HEK293 (cell line): Measurements from ENCODE around the gene TRIM69.

Experiments used
- ZNF146 ChIP-seq: fragments of 450-650 bp; formaldehyde crosslinking; IDR thresholded peaks from 2 replicates; pipeline ENCODE4 v1.5.1; 2016; ENCODE audit warnings: missing biosample characterization, missing genetic modification characterization
- ZNF24 ChIP-seq: fragments of 450-650 bp; formaldehyde crosslinking; IDR thresholded peaks from 2 replicates; pipeline ENCODE4 v1.5.1; 2016; ENCODE audit warnings: missing biosample characterization, missing genetic modification characterization
- TF ChIP-seq, protein P1 (sequence below): fragments of 450-650 bp; formaldehyde crosslinking; IDR thresholded peaks from 2 replicates; pipeline ENCODE4 v1.5.1; 2016; ENCODE audit warnings: missing biosample characterization, missing genetic modification characterization
- TF ChIP-seq, protein P2 (sequence below): fragments of 450-650 bp; formaldehyde crosslinking; IDR thresholded peaks from 2 replicates; pipeline ENCODE4 v1.5.1; 2016; ENCODE audit warnings: missing biosample characterization, missing genetic modification characterization, low read depth
- TF ChIP-seq, protein P3 (sequence below): fragments of 450-650 bp; formaldehyde crosslinking; IDR thresholded peaks from 2 replicates; pipeline ENCODE4 v1.5.1; 2016; ENCODE audit warnings: missing biosample characterization, missing genetic modification characterization
- TF ChIP-seq, protein P4 (sequence below): sonication (generic); formaldehyde crosslinking; IDR thresholded peaks from 2 replicates; pipeline ENCODE4 v1.8.1; 2022; ENCODE audit warnings: mild to moderate bottlenecking, moderate library complexity, missing genetic modification reagents

DNA sequence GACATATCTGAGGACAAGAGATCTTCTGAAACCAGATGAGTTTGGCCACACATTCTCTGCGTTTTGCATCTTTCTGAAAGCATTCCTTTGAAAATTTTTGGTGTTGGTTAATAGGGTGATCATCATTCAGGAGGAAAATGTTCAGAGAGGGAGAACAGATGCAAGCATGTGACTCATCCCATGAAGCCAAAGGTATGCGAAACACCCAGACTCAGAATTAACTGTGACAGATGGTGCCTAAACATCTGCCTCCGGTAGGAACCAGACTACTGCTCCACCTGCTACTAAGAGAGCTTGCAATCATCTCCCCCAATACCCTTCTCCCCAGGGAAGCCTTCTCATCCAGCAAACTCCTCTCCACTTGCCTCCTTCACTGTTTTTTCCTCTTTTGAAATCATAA, 46.2 kb downstream of the TRIM69 start:
- TF ChIP-seq, protein P1, sequence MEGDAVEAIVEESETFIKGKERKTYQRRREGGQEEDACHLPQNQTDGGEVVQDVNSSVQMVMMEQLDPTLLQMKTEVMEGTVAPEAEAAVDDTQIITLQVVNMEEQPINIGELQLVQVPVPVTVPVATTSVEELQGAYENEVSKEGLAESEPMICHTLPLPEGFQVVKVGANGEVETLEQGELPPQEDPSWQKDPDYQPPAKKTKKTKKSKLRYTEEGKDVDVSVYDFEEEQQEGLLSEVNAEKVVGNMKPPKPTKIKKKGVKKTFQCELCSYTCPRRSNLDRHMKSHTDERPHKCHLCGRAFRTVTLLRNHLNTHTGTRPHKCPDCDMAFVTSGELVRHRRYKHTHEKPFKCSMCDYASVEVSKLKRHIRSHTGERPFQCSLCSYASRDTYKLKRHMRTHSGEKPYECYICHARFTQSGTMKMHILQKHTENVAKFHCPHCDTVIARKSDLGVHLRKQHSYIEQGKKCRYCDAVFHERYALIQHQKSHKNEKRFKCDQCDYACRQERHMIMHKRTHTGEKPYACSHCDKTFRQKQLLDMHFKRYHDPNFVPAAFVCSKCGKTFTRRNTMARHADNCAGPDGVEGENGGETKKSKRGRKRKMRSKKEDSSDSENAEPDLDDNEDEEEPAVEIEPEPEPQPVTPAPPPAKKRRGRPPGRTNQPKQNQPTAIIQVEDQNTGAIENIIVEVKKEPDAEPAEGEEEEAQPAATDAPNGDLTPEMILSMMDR (tag by site-specific recombination), result no peak
- no peak for TF ChIP-seq ZNF24 (tag by site-specific recombination)
- TF ChIP-seq, protein P2, sequence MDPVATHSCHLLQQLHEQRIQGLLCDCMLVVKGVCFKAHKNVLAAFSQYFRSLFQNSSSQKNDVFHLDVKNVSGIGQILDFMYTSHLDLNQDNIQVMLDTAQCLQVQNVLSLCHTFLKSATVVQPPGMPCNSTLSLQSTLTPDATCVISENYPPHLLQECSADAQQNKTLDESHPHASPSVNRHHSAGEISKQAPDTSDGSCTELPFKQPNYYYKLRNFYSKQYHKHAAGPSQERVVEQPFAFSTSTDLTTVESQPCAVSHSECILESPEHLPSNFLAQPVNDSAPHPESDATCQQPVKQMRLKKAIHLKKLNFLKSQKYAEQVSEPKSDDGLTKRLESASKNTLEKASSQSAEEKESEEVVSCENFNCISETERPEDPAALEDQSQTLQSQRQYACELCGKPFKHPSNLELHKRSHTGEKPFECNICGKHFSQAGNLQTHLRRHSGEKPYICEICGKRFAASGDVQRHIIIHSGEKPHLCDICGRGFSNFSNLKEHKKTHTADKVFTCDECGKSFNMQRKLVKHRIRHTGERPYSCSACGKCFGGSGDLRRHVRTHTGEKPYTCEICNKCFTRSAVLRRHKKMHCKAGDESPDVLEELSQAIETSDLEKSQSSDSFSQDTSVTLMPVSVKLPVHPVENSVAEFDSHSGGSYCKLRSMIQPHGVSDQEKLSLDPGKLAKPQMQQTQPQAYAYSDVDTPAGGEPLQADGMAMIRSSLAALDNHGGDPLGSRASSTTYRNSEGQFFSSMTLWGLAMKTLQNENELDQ (tag by site-specific recombination), result no peak
- TF ChIP-seq, protein P3, sequence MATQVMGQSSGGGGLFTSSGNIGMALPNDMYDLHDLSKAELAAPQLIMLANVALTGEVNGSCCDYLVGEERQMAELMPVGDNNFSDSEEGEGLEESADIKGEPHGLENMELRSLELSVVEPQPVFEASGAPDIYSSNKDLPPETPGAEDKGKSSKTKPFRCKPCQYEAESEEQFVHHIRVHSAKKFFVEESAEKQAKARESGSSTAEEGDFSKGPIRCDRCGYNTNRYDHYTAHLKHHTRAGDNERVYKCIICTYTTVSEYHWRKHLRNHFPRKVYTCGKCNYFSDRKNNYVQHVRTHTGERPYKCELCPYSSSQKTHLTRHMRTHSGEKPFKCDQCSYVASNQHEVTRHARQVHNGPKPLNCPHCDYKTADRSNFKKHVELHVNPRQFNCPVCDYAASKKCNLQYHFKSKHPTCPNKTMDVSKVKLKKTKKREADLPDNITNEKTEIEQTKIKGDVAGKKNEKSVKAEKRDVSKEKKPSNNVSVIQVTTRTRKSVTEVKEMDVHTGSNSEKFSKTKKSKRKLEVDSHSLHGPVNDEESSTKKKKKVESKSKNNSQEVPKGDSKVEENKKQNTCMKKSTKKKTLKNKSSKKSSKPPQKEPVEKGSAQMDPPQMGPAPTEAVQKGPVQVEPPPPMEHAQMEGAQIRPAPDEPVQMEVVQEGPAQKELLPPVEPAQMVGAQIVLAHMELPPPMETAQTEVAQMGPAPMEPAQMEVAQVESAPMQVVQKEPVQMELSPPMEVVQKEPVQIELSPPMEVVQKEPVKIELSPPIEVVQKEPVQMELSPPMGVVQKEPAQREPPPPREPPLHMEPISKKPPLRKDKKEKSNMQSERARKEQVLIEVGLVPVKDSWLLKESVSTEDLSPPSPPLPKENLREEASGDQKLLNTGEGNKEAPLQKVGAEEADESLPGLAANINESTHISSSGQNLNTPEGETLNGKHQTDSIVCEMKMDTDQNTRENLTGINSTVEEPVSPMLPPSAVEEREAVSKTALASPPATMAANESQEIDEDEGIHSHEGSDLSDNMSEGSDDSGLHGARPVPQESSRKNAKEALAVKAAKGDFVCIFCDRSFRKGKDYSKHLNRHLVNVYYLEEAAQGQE (tag by site-specific recombination), result no peak
- no peak for TF ChIP-seq ZNF146
- TF ChIP-seq, protein P4, sequence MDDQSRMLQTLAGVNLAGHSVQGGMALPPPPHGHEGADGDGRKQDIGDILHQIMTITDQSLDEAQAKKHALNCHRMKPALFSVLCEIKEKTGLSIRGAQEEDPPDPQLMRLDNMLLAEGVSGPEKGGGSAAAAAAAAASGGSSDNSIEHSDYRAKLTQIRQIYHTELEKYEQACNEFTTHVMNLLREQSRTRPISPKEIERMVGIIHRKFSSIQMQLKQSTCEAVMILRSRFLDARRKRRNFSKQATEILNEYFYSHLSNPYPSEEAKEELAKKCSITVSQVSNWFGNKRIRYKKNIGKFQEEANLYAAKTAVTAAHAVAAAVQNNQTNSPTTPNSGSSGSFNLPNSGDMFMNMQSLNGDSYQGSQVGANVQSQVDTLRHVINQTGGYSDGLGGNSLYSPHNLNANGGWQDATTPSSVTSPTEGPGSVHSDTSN (CRISPR knock-in tag), result no peak
